Neural cell (in vitro differentiated cells): Measurements from ENCODE around the gene PXDN. TPM values are rescaled to one million over a fixed set of nuclear protein-coding genes. Genes with fewer than 3 reads are reported as not detected.

Experiments used
- H2AFZ ChIP-seq: fragments of 200-600, 300-800 bp; sonication (generic), shearing (Covaris generic); 2 replicates; pipeline ENCODE4 v1.6.0; 2014; ENCODE audit warnings: low read depth, mild to moderate bottlenecking, antibody characterized with exemption, low read length, moderate library complexity
- H3F3A ChIP-seq: fragments of 200-600 bp; shearing (Covaris generic); 2 replicates; pipeline ENCODE4 v1.6.1; 2016; ENCODE audit warnings: mild to moderate bottlenecking, moderate library complexity, mixed read lengths, antibody characterized with exemption, low read length; ENCODE audit not compliant: insufficient read depth, poor library complexity, severe bottlenecking
- H3K27ac ChIP-seq: fragments of 200-600, 300-800 bp; sonication (generic), shearing (Covaris generic); 2 replicates; pipeline ENCODE4 v1.5.1; 2014; ENCODE audit warnings: mild to moderate bottlenecking, low read length, moderate library complexity
- H3K27me3 ChIP-seq: fragments of 300-800, 200-600 bp; sonication (generic), shearing (Covaris generic); 2 replicates; pipeline ENCODE4 v1.6.0; 2014; ENCODE audit warnings: mild to moderate bottlenecking, low read depth, low read length, moderate library complexity; ENCODE audit not compliant: insufficient read depth
- H3K36me3 ChIP-seq: fragments of 300-800, 200-600 bp; sonication (generic), shearing (Covaris generic); 2 replicates; pipeline ENCODE4 v1.5.1; 2014; ENCODE audit warnings: mild to moderate bottlenecking, antibody characterized with exemption, low read length, moderate library complexity; ENCODE audit not compliant: insufficient read depth
- H3K4me2 ChIP-seq: fragments of 300-800, 200-600 bp; sonication (generic), shearing (Covaris generic); 2 replicates; pipeline ENCODE4 v1.6.0; 2014; ENCODE audit warnings: mild to moderate bottlenecking, low read length
- H3K4me3 ChIP-seq: fragments of 300-800, 200-600 bp; sonication (generic), shearing (Covaris generic); 2 replicates; pipeline ENCODE4 v1.5.1; 2014; ENCODE audit warnings: mild to moderate bottlenecking, low read length, moderate library complexity
- H3K79me2 ChIP-seq: fragments of 200-600 bp; shearing (Covaris generic); replicated peaks from 2 replicates; pipeline ENCODE4 v1.6.0; 2014; ENCODE audit warnings: mild to moderate bottlenecking, low read length, moderate library complexity; ENCODE audit not compliant: insufficient read depth
- H3K9ac ChIP-seq: fragments of 300-800, 200-600 bp; sonication (generic), shearing (Covaris generic); 2 replicates; pipeline ENCODE4 v1.6.1; 2016; ENCODE audit warnings: mild to moderate bottlenecking, low read length, mixed read lengths
- H3K9me2 ChIP-seq: fragments of 200-600 bp; shearing (Covaris generic); 2 replicates; pipeline ENCODE4 v1.6.1; 2016; ENCODE audit warnings: mild to moderate bottlenecking, low read length, mixed read lengths; ENCODE audit not compliant: insufficient read depth
- H3K9me3 ChIP-seq: fragments of 200-600, 300-800 bp; sonication (generic), shearing (Covaris generic); 2 replicates; pipeline ENCODE4 v1.6.1; 2016; ENCODE audit warnings: mild to moderate bottlenecking, mixed run types, low read length, moderate library complexity, mixed read lengths
- H4K20me1 ChIP-seq: fragments of 200-600 bp; shearing (Covaris generic); 2 replicates; pipeline ENCODE4 v1.6.1; 2016; ENCODE audit warnings: mild to moderate bottlenecking, mixed run types; ENCODE audit not compliant: insufficient read depth
- CTCF ChIP-seq: fragments of 450-650 bp; IDR thresholded peaks from 2 replicates; pipeline ENCODE4 v1.5.1; 2014; ENCODE audit warnings: antibody characterized with exemption, mild to moderate bottlenecking, moderate library complexity; ENCODE audit not compliant: poor library complexity, severe bottlenecking
- EP300 ChIP-seq: fragments of 450-650 bp; conservative IDR thresholded peaks from 2 replicates; pipeline ENCODE4 v1.6.1; 2014; ENCODE audit warnings: antibody characterized with exemption, mild to moderate bottlenecking, moderate library complexity; ENCODE audit not compliant: poor library complexity, severe bottlenecking
- EZH2 ChIP-seq: fragments of 200-600, 300-800 bp; shearing (Covaris generic), sonication (generic); IDR thresholded peaks from 2 replicates; pipeline ENCODE4 v1.6.1; 2014; ENCODE audit warnings: antibody characterized with exemption, low read length, borderline replicate concordance, mild to moderate bottlenecking; ENCODE audit not compliant: insufficient read depth, poor library complexity, severe bottlenecking
- MXI1 ChIP-seq: fragments of 450-650 bp; conservative IDR thresholded peaks from 2 replicates; pipeline ENCODE4 v1.6.1; 2014; ENCODE audit warnings: antibody characterized with exemption, mild to moderate bottlenecking; ENCODE audit not compliant: poor library complexity, severe bottlenecking
- POLR2AphosphoS5 ChIP-seq: IDR thresholded peaks from 2 replicates; pipeline ENCODE4 v1.6.1; 2012
- RAD21 ChIP-seq: fragments of 450-650 bp; conservative IDR thresholded peaks from 2 replicates; pipeline ENCODE4 v1.6.1; 2014; ENCODE audit warnings: antibody characterized with exemption, mild to moderate bottlenecking, moderate library complexity
- SMC3 ChIP-seq: fragments of 450-650 bp; conservative IDR thresholded peaks from 2 replicates; pipeline ENCODE4 v1.6.1; 2014; ENCODE audit warnings: antibody characterized with exemption, mild to moderate bottlenecking, moderate library complexity; ENCODE audit not compliant: poor library complexity
- TAF1 ChIP-seq: IDR thresholded peaks from 2 replicates; pipeline ENCODE4 v1.6.1; 2012; ENCODE audit warnings: low read depth
- polyA plus RNA-seq: library from polyadenylated mRNA; depleted of rRNA; stranded (reverse); fragments of >200 nt; gene quantifications from 2 replicates; pipeline ENCODE4 v1.2.3, GENCODE V29; 2014
- TF ChIP-seq, protein P1 (sequence below): IDR thresholded peaks from 2 replicates; pipeline ENCODE4 v1.6.1; 2012; ENCODE audit warnings: borderline replicate concordance

Gene PXDN
- polyA plus RNA-seq, 1 donor from 2014 or later = 181 TPM

- Histone ChIP-seq H3K27me3 (no peaks in the 10 kb centered on the region), H3K36me3 (no peaks in the 10 kb centered on the region), H3K27ac (no peak overlapping the region), H3K4me3 (no peak overlapping the region), H3K9me2 (no peaks in the 10 kb centered on the region), H3K79me2 (peaks cover 19% of the 10 kb centered on the region), H4K20me1 (no peaks in the 10 kb centered on the region), H3K9me3 (no peaks in the 10 kb centered on the region), H3F3A (no peaks in the 10 kb centered on the region), H3K4me2 (no peak overlapping the region), H2AFZ (no peak overlapping the region), H3K9ac (no peak overlapping the region)
- TF ChIP-seq, protein P1, sequence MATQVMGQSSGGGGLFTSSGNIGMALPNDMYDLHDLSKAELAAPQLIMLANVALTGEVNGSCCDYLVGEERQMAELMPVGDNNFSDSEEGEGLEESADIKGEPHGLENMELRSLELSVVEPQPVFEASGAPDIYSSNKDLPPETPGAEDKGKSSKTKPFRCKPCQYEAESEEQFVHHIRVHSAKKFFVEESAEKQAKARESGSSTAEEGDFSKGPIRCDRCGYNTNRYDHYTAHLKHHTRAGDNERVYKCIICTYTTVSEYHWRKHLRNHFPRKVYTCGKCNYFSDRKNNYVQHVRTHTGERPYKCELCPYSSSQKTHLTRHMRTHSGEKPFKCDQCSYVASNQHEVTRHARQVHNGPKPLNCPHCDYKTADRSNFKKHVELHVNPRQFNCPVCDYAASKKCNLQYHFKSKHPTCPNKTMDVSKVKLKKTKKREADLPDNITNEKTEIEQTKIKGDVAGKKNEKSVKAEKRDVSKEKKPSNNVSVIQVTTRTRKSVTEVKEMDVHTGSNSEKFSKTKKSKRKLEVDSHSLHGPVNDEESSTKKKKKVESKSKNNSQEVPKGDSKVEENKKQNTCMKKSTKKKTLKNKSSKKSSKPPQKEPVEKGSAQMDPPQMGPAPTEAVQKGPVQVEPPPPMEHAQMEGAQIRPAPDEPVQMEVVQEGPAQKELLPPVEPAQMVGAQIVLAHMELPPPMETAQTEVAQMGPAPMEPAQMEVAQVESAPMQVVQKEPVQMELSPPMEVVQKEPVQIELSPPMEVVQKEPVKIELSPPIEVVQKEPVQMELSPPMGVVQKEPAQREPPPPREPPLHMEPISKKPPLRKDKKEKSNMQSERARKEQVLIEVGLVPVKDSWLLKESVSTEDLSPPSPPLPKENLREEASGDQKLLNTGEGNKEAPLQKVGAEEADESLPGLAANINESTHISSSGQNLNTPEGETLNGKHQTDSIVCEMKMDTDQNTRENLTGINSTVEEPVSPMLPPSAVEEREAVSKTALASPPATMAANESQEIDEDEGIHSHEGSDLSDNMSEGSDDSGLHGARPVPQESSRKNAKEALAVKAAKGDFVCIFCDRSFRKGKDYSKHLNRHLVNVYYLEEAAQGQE = no peak
- TF ChIP-seq TAF1 (no peak), MXI1 (no peak), EZH2 (no peak), RAD21 (no peak), POLR2AphosphoS5 (no peak), EP300 (no peak), SMC3 (no peak), CTCF (no peak)
Observed at GRCh38 chr2:1747065-1747941, 3.0 kb upstream of the PXDN start.

- H3K79me2 ChIP-seq = peaks cover 28% of the 10 kb centered on the region
- H3K9me3 ChIP-seq = no peaks in the 10 kb centered on the region
- H3K4me2 ChIP-seq = no peak overlapping the region
- TF ChIP-seq CTCF = no peak
- no peak for TF ChIP-seq EP300
- TF ChIP-seq MXI1 = no peak
- TF ChIP-seq TAF1 = no peak
- TF ChIP-seq SMC3 = no peak
- TF ChIP-seq, protein P1 = no peak
- H3K9ac ChIP-seq = no peak overlapping the region
- H3K27ac ChIP-seq = no peak overlapping the region
- H3K27me3 ChIP-seq = no peaks in the 10 kb centered on the region
- H3K9me2 ChIP-seq = no peaks in the 10 kb centered on the region
- H3K36me3 ChIP-seq = no peaks in the 10 kb centered on the region
- H3K4me3 ChIP-seq = no peak overlapping the region
- no peak overlapping the region for H2AFZ ChIP-seq
- H4K20me1 ChIP-seq = no peaks in the 10 kb centered on the region
- no peaks in the 10 kb centered on the region for H3F3A ChIP-seq
Observed at GRCh38 chr2:1746174-1747064, 2.1 kb upstream of the PXDN start.
